Measurements from ENCODE around the gene GIPC3. TPM values are rescaled to one million over a fixed set of nuclear protein-coding genes. Genes with fewer than 3 reads are reported as not detected.
A peak's percentile ranks its signal among the peaks of the same experiment; 100 is the strongest.

GIPC3 gene
- total and polyA plus RNA-seq, 4 donors: 0.23 to 0.95 (median 0.25) TPM

- H3K4me3 ChIP-seq (ENCODE audit: low read depth in 1 of 3, low read length in 3 of 3): no peak overlapping the region
- H3K4me1 ChIP-seq (ENCODE audit: control insufficient read depth in 4 of 4, insufficient read depth in 4 of 4, low read length in 3 of 4): no peaks in the 10 kb centered on the region
- TF ChIP-seq MAX (IDR thresholded peaks at IDR 0.05) (no peak), FOXA1 (IDR thresholded peaks at IDR 0.05) (no peak), ATF3 (IDR thresholded peaks at IDR 0.05) (no peak), RAD21 (IDR thresholded peaks at IDR 0.05) (peak; percentile 77 to 88), CTCF (IDR thresholded peaks at IDR 0.05; ENCODE audit: low read depth, low read length, missing input control) (peak; percentile 63)
- DNase-seq (ENCODE audit: low spot score): peak; percentile 69
- no peak overlapping the region for H3K9ac ChIP-seq (ENCODE audit: low read depth in 1 of 2, low read length in 2 of 2)
- no peaks in the 10 kb centered on the region for H3K9me3 ChIP-seq (ENCODE audit: control insufficient read depth in 4 of 4, low read length in 3 of 4)
- peaks cover 0 to 27% (median 7%) of the 10 kb centered on the region in 4 donors for H3K36me3 ChIP-seq (ENCODE audit: control insufficient read depth in 4 of 4, insufficient read depth in 3 of 4, low read depth in 1 of 4, low read length in 3 of 4)
- H3K27me3 ChIP-seq (ENCODE audit: control insufficient read depth in 4 of 4, insufficient read depth in 4 of 4, low read length in 3 of 4): no peaks in the 10 kb centered on the region
- no peak overlapping the region for H3K27ac ChIP-seq (ENCODE audit: low read depth in 1 of 2, low read length in 2 of 2)
- 64% methylated on average over 31 of the region's 31 CpGs for WGBS
These were observed 33.0 kb downstream of the GIPC3 start for GRCh38 chr19:3618144-3618810.

GRCh38 chr19:3618811-3619630 lies 33.7 kb downstream of the GIPC3 start:
- TF ChIP-seq TAF1 (conservative IDR thresholded peaks at IDR 0.05) (no peak), YY1 (IDR thresholded peaks at IDR 0.05) (no peak), EGR1 (IDR thresholded peaks at IDR 0.05; ENCODE audit: low read depth in 2 of 2) (no peak), FOXA1 (IDR thresholded peaks at IDR 0.05) (no peak), HNF4G (IDR thresholded peaks at IDR 0.05) (no peak), GABPA (IDR thresholded peaks at IDR 0.05 in 1 of 2, conservative IDR thresholded peaks at IDR 0.05 in 1 of 2) (no peak), NR2F2 (IDR thresholded peaks at IDR 0.05) (no peak), REST (IDR thresholded peaks at IDR 0.05) (no peak), RAD21 (IDR thresholded peaks at IDR 0.05) (no peak), JUND (IDR thresholded peaks at IDR 0.05) (no peak), ATF3 (IDR thresholded peaks at IDR 0.05) (no peak), CTCF (IDR thresholded peaks at IDR 0.05; ENCODE audit: low read depth, low read length, missing input control) (no peak), SP1 (IDR thresholded peaks at IDR 0.05) (no peak), ZBTB33 (IDR thresholded peaks at IDR 0.05) (no peak), RXRA (IDR thresholded peaks at IDR 0.05) (no peak), FOXA2 (IDR thresholded peaks at IDR 0.05) (no peak)
- H3K4me1 ChIP-seq (ENCODE audit: control insufficient read depth in 4 of 4, insufficient read depth in 4 of 4, low read length in 3 of 4): peaks cover 0 to 1% (median 0%) of the 10 kb centered on the region in 4 donors
- H3K27me3 ChIP-seq (ENCODE audit: control insufficient read depth in 4 of 4, insufficient read depth in 4 of 4, low read length in 3 of 4): no peaks in the 10 kb centered on the region
- H3K9me3 ChIP-seq (ENCODE audit: control insufficient read depth in 4 of 4, low read length in 3 of 4): no peaks in the 10 kb centered on the region
- peaks cover 0 to 30% (median 6%) of the 10 kb centered on the region in 4 donors for H3K36me3 ChIP-seq (ENCODE audit: control insufficient read depth in 4 of 4, insufficient read depth in 3 of 4, low read depth in 1 of 4, low read length in 3 of 4)
- no peak overlapping the region for H3K4me3 ChIP-seq (ENCODE audit: low read depth in 1 of 3, low read length in 3 of 3)
- no peak for DNase-seq (ENCODE audit: low spot score)
- WGBS: 86% methylated on average over 31 of the region's 31 CpGs
- no peak overlapping the region for H3K27ac ChIP-seq (ENCODE audit: low read depth in 1 of 2, low read length in 2 of 2)
- H3K9ac ChIP-seq (ENCODE audit: low read depth in 1 of 2, low read length in 2 of 2): no peak overlapping the region
